NCI-H2196 treated with DMSO at 0.1 percent for 48 hours (cell line): Measurements from ENCODE around the gene GGT5.
"Not testable (repeated sequence)": the region's sequence is repeated elsewhere in the genome, so short reads cannot be mapped to it uniquely, and the experiment has no call there.

Source experiments
- DNase-seq: peaks from one replicate; lab custom pipeline; 2025; ENCODE audit not compliant: unreplicated experiment; lab: John Stamatoyannopoulos, UW

Gene GGT5

GRCh38 chr22:24235315-24235714 is 9.6 kb downstream of the GGT5 start:
- DNase-seq: no peak

- DNase-seq: no peak
Observed at GRCh38 chr22:24233816-24234215, 11.1 kb downstream of the GGT5 start.

GRCh38 chr22:24233235-24233634 is 11.6 kb downstream of the GGT5 start:
- DNase-seq: no peak

GRCh38 chr22:24232725-24233124 is 12.2 kb downstream of the GGT5 start:
- DNase-seq: no peak

- DNase-seq: no peak
Observed at GRCh38 chr22:24232124-24232523, 12.8 kb downstream of the GGT5 start.

- DNase-seq: no peak
Observed at GRCh38 chr22:24231706-24232105, 13.2 kb downstream of the GGT5 start.

- no peak for DNase-seq
Observed at GRCh38 chr22:24230911-24231656, 13.8 kb downstream of the GGT5 start.

GRCh38 chr22:24225951-24226350 is 18.9 kb downstream of the GGT5 start:
- no peak for DNase-seq

- DNase-seq: no peak
Observed at GRCh38 chr22:24225044-24225601, 19.8 kb downstream of the GGT5 start.

- DNase-seq: no peak
Observed at GRCh38 chr22:24224468-24224867, 20.4 kb downstream of the GGT5 start.

- no peak for DNase-seq
Observed at GRCh38 chr22:24219750-24220149, 25.1 kb downstream of the GGT5 start.

- DNase-seq: no peak
Observed at GRCh38 chr22:24217384-24217783, 27.5 kb downstream of the GGT5 start.

GRCh38 chr22:24216541-24217209 is 28.2 kb downstream of the GGT5 start:
- no peak for DNase-seq

GRCh38 chr22:24214467-24215285 is 30.2 kb downstream of the GGT5 start:
- DNase-seq: no peak

GRCh38 chr22:24213111-24213510 is 31.8 kb downstream of the GGT5 start:
- DNase-seq: not testable (repeated sequence)

GRCh38 chr22:24211716-24212115 is 33.2 kb downstream of the GGT5 start:
- DNase-seq: not testable (repeated sequence)

GRCh38 chr22:24210409-24210808 is 34.5 kb downstream of the GGT5 start:
- not testable (repeated sequence) for DNase-seq

- DNase-seq: no peak
Observed at GRCh38 chr22:24209687-24210086, 35.2 kb downstream of the GGT5 start.

- DNase-seq: no peak
Observed at GRCh38 chr22:24209016-24209415, 35.9 kb downstream of the GGT5 start.

- DNase-seq: no peak
Observed at GRCh38 chr22:24208012-24208749, 36.7 kb downstream of the GGT5 start.
